Astrocyte of the spinal cord (primary cell): ENCODE data around the gene CCL15.
"Not testable (repeated sequence)": the region's sequence is repeated elsewhere in the genome, so short reads cannot be mapped to it uniquely, and the experiment has no call there.

Source experiments
- DNase-seq: peaks from one replicate; pipeline ENCODE4 v3.0.0; 2011; ENCODE audit warnings: low read depth, low spot score
- H3K4me3 ChIP-seq: 2 replicates; pipeline ENCODE4 v1.5.1; 2011; ENCODE audit warnings: low read depth, mild to moderate bottlenecking, low read length, moderate library complexity
- in situ Hi-C: cut with HindIII; loops from 2 replicates; pipeline ENCODE4 v1.10.0; 2017; ENCODE audit warnings: low sequenced_read_pairs
- TF ChIP-seq, protein P1 (sequence below): IDR thresholded peaks from 2 replicates; pipeline ENCODE4 v1.5.1; 2012; ENCODE audit warnings: low read depth, mild to moderate bottlenecking, low read length, inconsistent platforms

The CCL15 gene

DNA sequence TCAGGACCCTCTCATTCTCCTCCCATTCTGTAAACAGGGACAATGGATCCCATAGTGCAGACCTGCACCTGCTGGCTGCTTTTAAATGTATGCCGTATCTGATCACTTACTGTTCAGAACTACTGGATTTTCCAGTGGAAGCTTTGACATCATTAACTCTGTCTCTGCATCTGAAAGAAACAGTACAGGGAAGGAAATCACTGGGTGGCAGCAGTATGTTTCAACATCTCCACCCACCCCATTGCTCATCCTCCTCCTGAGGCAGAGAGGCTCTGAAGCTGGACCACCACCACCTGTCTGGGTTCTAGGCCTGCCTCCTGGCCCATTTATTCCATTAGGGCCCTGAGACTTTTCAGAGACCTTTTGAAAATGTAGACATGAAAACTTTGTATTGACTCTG lies 2.6 kb downstream of the CCL15 start:
- no peak overlapping the region for H3K4me3 ChIP-seq
- DNase-seq = no peak
- in situ Hi-C loops = no loop called here
- TF ChIP-seq, protein P1, sequence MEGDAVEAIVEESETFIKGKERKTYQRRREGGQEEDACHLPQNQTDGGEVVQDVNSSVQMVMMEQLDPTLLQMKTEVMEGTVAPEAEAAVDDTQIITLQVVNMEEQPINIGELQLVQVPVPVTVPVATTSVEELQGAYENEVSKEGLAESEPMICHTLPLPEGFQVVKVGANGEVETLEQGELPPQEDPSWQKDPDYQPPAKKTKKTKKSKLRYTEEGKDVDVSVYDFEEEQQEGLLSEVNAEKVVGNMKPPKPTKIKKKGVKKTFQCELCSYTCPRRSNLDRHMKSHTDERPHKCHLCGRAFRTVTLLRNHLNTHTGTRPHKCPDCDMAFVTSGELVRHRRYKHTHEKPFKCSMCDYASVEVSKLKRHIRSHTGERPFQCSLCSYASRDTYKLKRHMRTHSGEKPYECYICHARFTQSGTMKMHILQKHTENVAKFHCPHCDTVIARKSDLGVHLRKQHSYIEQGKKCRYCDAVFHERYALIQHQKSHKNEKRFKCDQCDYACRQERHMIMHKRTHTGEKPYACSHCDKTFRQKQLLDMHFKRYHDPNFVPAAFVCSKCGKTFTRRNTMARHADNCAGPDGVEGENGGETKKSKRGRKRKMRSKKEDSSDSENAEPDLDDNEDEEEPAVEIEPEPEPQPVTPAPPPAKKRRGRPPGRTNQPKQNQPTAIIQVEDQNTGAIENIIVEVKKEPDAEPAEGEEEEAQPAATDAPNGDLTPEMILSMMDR = no peak

DNA sequence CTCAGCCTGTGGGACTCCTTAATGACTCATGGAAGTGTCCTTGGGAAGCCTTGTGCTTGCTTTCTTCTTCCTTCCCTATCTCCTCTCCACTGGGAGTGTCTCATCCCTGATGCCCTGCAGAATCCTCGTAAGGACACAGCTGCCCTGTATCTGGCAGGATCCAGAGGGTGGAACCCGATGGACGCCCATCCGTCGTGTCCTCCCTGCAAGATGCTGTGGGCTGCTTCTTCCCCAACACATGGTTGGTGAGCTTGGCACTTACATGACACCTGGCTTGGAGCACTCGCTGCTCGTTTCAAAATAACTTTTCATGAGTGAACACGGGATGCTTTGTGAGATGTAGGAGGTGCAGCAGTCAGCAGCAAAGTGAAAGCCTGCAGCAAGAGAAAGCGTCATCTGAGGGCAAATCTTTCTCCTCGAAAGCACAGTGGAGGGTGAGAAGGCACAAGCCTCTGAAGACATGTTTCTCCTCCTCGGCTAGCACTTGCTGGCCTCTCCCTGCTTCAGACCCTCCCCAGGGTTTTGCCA lies 3.3 kb downstream of the CCL15 start:
- TF ChIP-seq, protein P1 = no peak
- H3K4me3 ChIP-seq = no peak overlapping the region
- no peak for DNase-seq
- in situ Hi-C loops = no loop called here

DNA sequence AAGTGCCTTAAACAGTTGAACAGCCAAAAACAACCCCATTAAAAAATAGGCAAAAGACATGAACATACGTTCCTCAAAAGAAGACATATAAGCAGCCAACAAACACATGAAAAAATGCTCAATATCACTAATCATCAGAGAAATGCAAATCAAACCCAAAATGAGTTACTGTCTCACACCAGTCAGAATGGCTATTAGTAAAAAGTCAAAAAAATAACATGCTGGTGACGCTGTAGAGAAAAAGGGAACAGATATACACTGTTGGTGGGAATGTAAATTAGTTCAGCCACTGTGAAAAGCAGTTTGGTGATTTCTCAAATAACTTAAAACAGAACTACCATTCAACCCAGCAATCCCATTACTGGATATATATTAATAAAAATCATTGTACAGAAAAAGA lies 6.0 kb downstream of the CCL15 start:
- DNase-seq, H3K4me3 ChIP-seq, in situ Hi-C loops: not testable (repeated sequence)

DNA sequence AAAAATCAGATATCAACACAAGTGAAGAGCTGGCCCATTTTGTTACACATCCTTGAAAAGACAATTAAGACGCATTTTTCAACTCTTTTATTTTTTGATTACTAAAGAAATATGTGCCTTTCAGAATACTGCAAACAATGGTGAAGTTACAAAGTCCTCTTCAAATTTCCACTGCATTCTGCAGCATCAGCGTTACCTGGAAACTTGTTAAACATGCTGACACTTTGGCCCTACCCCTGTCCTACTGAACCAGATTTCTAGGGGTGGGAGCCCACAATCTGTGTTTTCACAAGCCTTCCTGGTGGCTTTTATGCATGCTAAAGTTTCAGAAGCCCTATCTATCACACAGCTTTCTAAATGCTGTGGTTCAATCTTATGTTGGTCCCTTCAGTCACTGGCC lies 10.3 kb downstream of the CCL15 start:
- no peak overlapping the region for H3K4me3 ChIP-seq
- in situ Hi-C loops = no loop called here
- DNase-seq = no peak
- TF ChIP-seq, protein P1 = no peak

DNA sequence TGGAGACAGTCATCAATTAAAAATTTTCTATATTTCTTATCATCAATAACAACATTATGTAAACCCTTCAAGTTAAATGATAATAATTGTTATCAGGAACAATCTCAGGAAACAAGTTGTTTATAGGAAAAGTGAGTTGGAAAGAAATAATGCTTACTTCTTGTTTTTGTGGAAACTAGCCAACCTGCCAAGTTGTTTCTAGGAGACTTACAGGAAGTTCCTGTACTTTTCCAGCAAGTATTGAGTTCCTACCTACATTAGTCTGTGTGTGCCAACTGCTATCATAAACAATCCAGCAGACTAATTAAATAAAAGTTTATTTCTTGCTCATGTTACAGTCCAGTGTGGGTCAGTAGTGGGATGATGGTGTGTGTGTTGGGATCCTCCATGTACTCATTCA lies 13.2 kb downstream of the CCL15 start:
- TF ChIP-seq, protein P1 = no peak
- no peak for DNase-seq
- H3K4me3 ChIP-seq = no peak overlapping the region
- in situ Hi-C loops = no loop called here

DNA sequence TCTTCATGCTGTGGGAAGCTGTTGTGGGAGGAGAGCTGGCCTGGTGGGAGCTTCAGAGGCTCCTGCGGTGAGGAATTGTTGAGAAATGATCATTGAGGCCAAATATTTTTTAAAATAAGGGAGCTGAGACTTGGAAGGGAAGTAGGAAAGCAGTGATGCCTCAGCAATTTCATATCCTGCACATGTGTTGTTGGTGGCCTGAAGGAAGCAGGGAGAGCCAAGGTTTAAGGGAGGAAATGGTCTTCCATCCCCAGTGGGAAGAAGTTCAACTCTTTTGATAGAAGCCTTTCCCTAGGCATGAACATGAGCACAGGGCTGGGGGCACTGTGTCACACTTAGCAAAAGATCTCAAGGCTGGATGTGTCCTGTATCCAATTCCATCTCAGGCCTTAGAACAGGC lies 14.7 kb downstream of the CCL15 start, which contains the start of gene CCL14:
TSS of gene CCL14 (minus strand) at position 87 of the 400 bp plus-strand sequence. CDS start at position 7, 80 bp downstream.
- TF ChIP-seq, protein P1 = no peak
- no peak within 1 kb of the TSS for H3K4me3 ChIP-seq
- no peak for DNase-seq
- in situ Hi-C loops = no loop called here

DNA sequence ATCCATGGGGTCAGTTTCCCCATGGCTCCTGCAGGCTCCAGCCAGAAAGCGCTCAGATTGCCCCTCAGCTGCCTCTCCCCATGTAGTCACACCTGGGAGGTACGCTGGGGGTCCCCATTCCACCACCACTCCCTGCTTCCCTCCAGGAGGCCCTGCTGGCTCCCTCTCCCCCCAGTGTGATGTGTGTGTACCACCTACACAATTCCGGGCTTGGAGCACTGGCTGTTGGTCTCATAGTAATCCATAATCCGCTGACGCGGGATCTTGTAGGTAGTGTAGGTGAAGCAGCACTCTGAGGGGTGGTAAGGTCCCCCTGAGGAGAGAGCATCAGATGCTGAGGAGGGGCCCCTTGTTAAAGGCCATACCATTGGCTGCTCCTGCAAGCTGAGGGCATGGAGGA lies 17.2 kb downstream of the CCL15 start:
- in situ Hi-C loops = no loop called here
- TF ChIP-seq, protein P1 = no peak
- DNase-seq = no peak
- H3K4me3 ChIP-seq = no peak overlapping the region
